HEK293T (cell line): ENCODE results near the gene PDE5A.
A peak's percentile ranks its signal among the peaks of the same experiment; 100 is the strongest.

Source experiments
- CTCF ChIA-PET: fragments of 350-600 bp; formaldehyde crosslinking; extraction: SDS; loops from one replicate; lab custom pipeline; 2021; ENCODE audit warnings: antibody characterized with exemption, inconsistent platforms; lab: Yijun Ruan, JAX
- POLR2A ChIA-PET: fragments of 350-600 bp; formaldehyde crosslinking; extraction: SDS; loops from one replicate; lab custom pipeline; 2020; ENCODE audit warnings: antibody characterized with exemption, inconsistent platforms; lab: Yijun Ruan, JAX
- DNase-seq: peaks from one replicate; pipeline ENCODE4 v3.0.0; 2012; ENCODE audit warnings: mixed read lengths; ENCODE audit errors: extremely low spot score
- ARNT ChIP-seq: fragments of 450-650 bp; IDR thresholded peaks from 2 replicates; pipeline ENCODE4 v1.6.1; 2017; ENCODE audit warnings: mild to moderate bottlenecking
- BHLHE40 ChIP-seq: fragments of 450-650 bp; IDR thresholded peaks from 2 replicates; pipeline ENCODE4 v1.6.1; 2016; ENCODE audit warnings: mild to moderate bottlenecking, moderate library complexity, borderline replicate concordance
- CTBP1 ChIP-seq: fragments of 450-650 bp; IDR thresholded peaks from 2 replicates; pipeline ENCODE4 v1.6.1; 2016; ENCODE audit warnings: borderline replicate concordance
- ELF4 ChIP-seq: fragments of 450-650 bp; IDR thresholded peaks from 2 replicates; pipeline ENCODE4 v1.6.1; 2017; ENCODE audit warnings: antibody characterized with exemption
- FOXA1 ChIP-seq: fragments of 450-650 bp; IDR thresholded peaks from 2 replicates; pipeline ENCODE4 v1.6.1; 2016; ENCODE audit warnings: mild to moderate bottlenecking
- FOXK2 ChIP-seq: fragments of 450-650 bp; IDR thresholded peaks from 2 replicates; pipeline ENCODE4 v1.6.1; 2016; ENCODE audit warnings: mild to moderate bottlenecking
- FOXM1 ChIP-seq: fragments of 450-650 bp; IDR thresholded peaks from 2 replicates; pipeline ENCODE4 v1.6.1; 2017; ENCODE audit warnings: mild to moderate bottlenecking, borderline replicate concordance
- HDGF ChIP-seq: fragments of 450-650 bp; IDR thresholded peaks from 2 replicates; pipeline ENCODE4 v1.6.1; 2017; ENCODE audit warnings: antibody characterized with exemption, borderline replicate concordance
- L3MBTL2 ChIP-seq: fragments of 450-650 bp; conservative IDR thresholded peaks from 2 replicates; pipeline ENCODE4 v1.6.1; 2016; ENCODE audit warnings: mild to moderate bottlenecking
- LEF1 ChIP-seq: fragments of 450-650 bp; IDR thresholded peaks from 2 replicates; pipeline ENCODE4 v1.6.1; 2017; ENCODE audit warnings: mild to moderate bottlenecking, borderline replicate concordance
- NFRKB ChIP-seq: fragments of 450-650 bp; IDR thresholded peaks from 2 replicates; pipeline ENCODE4 v1.6.1; 2016; ENCODE audit warnings: mild to moderate bottlenecking, moderate library complexity
- PKNOX1 ChIP-seq: fragments of 450-650 bp; IDR thresholded peaks from 2 replicates; pipeline ENCODE4 v1.6.1; 2016
- SP1 ChIP-seq: fragments of 450-650 bp; IDR thresholded peaks from 2 replicates; pipeline ENCODE4 v1.6.1; 2017
- SUZ12 ChIP-seq: fragments of 450-650 bp; IDR thresholded peaks from 2 replicates; pipeline ENCODE4 v1.6.1; 2016; ENCODE audit warnings: mild to moderate bottlenecking
- TARDBP ChIP-seq: fragments of 450-650 bp; IDR thresholded peaks from 2 replicates; pipeline ENCODE4 v1.6.1; 2016
- ZNF384 ChIP-seq: fragments of 450-650 bp; IDR thresholded peaks from 2 replicates; pipeline ENCODE4 v1.6.1; 2016

The PDE5A gene

GRCh38 chr4:119559044-119559647, 69.5 kb downstream of the PDE5A start:
- CTCF ChIA-PET, result interaction anchor here (0.6 to 2.1 kb wide), 4 partner anchors 11 to 550 kb away, joined by 3 to 7 read pairs (median 3); partner anchors contain the start of gene PDE5A
- POLR2A ChIA-PET, result interaction anchor here (0.5 kb wide), 1 partner anchor 448 kb away, joined by 4 read pairs; no protein-coding TSS in a partner anchor
- peak; percentile 20 for DNase-seq
- TF ChIP-seq L3MBTL2 (no peak), TARDBP (no peak), ARNT (no peak), BHLHE40 (no peak)

GRCh38 chr4:119550857-119551532, 77.6 kb downstream of the PDE5A start:
- POLR2A ChIA-PET, result no interaction called here
- CTCF ChIA-PET, result interaction anchor here (0.5 kb wide), 1 partner anchor 60 kb away, joined by 3 read pairs; no protein-coding TSS in a partner anchor
- TF ChIP-seq HDGF, result no peak
- no peak for TF ChIP-seq NFRKB
- TF ChIP-seq FOXA1, result no peak
- TF ChIP-seq CTBP1, result no peak
- TF ChIP-seq SP1, result no peak
- TF ChIP-seq LEF1, result no peak
- TF ChIP-seq ARNT, result no peak
- TF ChIP-seq BHLHE40, result no peak
- no peak for TF ChIP-seq FOXK2
- no peak for TF ChIP-seq FOXM1
- no peak for TF ChIP-seq SUZ12
- TF ChIP-seq ZNF384, result no peak
- TF ChIP-seq PKNOX1, result no peak
- no peak for TF ChIP-seq L3MBTL2
- peak; percentile 22 for DNase-seq

- CTCF ChIA-PET, result no interaction called here
- POLR2A ChIA-PET, result no interaction called here
- DNase-seq, result no peak
- TF ChIP-seq PKNOX1 (no peak), BHLHE40 (no peak), L3MBTL2 (no peak), SP1 (no peak), SUZ12 (no peak), LEF1 (no peak), ZNF384 (no peak), CTBP1 (no peak), ARNT (no peak), ELF4 (no peak), TARDBP (no peak), FOXA1 (no peak)
These were observed 79.0 kb downstream of the PDE5A start for GRCh38 chr4:119549639-119550038.

- POLR2A ChIA-PET, result no interaction called here
- TF ChIP-seq HDGF, result no peak
- no peak for TF ChIP-seq LEF1
- TF ChIP-seq PKNOX1, result no peak
- no peak for TF ChIP-seq BHLHE40
- no peak for TF ChIP-seq TARDBP
- TF ChIP-seq ARNT, result no peak
- no peak for TF ChIP-seq ELF4
- no peak for TF ChIP-seq FOXK2
- no peak for TF ChIP-seq FOXA1
- no peak for TF ChIP-seq NFRKB
- TF ChIP-seq ZNF384, result no peak
- TF ChIP-seq CTBP1, result no peak
- no peak for TF ChIP-seq FOXM1
- no peak for TF ChIP-seq SP1
- no peak for TF ChIP-seq L3MBTL2
- TF ChIP-seq SUZ12, result no peak
These were observed 84.8 kb downstream of the PDE5A start for GRCh38 chr4:119543779-119544178.

GRCh38 chr4:119543187-119543586, 85.4 kb downstream of the PDE5A start:
- POLR2A ChIA-PET, result no interaction called here
- DNase-seq, result no peak
- no peak for TF ChIP-seq CTBP1
- no peak for TF ChIP-seq PKNOX1
- TF ChIP-seq NFRKB, result no peak
- no peak for TF ChIP-seq ELF4
- no peak for TF ChIP-seq SP1
- CTCF ChIA-PET, result no interaction called here

More at GRCh38 chr4:119543779-119544178, 84.8 kb downstream of the PDE5A start:
- DNase-seq, result no peak
- CTCF ChIA-PET, result no interaction called here

- TF ChIP-seq NFRKB, result no peak
- TF ChIP-seq FOXM1, result no peak
- TF ChIP-seq BHLHE40, result no peak
- TF ChIP-seq PKNOX1, result no peak
- TF ChIP-seq L3MBTL2, result no peak
- DNase-seq, result no peak
- ChIA-PET POLR2A (no interaction called here), CTCF (no interaction called here)
These were observed 88.4 kb downstream of the PDE5A start for GRCh38 chr4:119540249-119540648.
